GM12878 (cell line): Measurements from ENCODE around the gene TRMO. TPM values are rescaled to one million over a fixed set of nuclear protein-coding genes. Genes with fewer than 3 reads are reported as not detected.

Experiments
- ATAC-seq: fragments of 200-7000 bp; cut with Tn5 transposase; 3 replicates; pipeline ENCODE4 v1.9.1; 2020; ENCODE audit warnings: mild to moderate bottlenecking, moderate library complexity
- BruUV-seq: library from RNA; stranded (reverse); fragments of 400-500 nt; replicated peaks from 2 replicates; lab custom pipeline; 2021; lab: Mats Ljungman, UMichigan
- CTCF ChIA-PET: fragments of 300-600 bp; sonication (Branson Sonifier 250); formaldehyde crosslinking; extraction: SDS; loops from one replicate; lab custom pipeline; 2021; ENCODE audit warnings: inconsistent platforms; lab: Yijun Ruan, JAX
- POLR2A ChIA-PET: fragments of 350-600 bp; formaldehyde crosslinking; extraction: SDS; loops from one replicate; lab custom pipeline; 2021; ENCODE audit warnings: inconsistent platforms; lab: Charles Lee
- RAD21 ChIA-PET: fragments of 300-600 bp; sonication (Branson Sonifier 250); formaldehyde crosslinking; loops from one replicate; lab custom pipeline; 2023; ENCODE audit warnings: antibody characterized with exemption; ENCODE audit not compliant: unreplicated experiment; lab: Charles Lee
- SMC1A ChIA-PET: fragments of 300-600 bp; sonication (Branson Sonifier 250); formaldehyde crosslinking; loops from one replicate; lab custom pipeline; 2023; ENCODE audit not compliant: unreplicated experiment, uncharacterized antibody; lab: Charles Lee
- DNase-seq: peaks from one replicate; pipeline ENCODE4 v3.0.0-alpha.2; 2011; ENCODE audit warnings: low read depth, low spot score
- FAIRE-seq: peaks from 3 replicates; lab custom pipeline; 2011; peaks lifted over from hg19 to GRCh38; lab: Jason Lieb, UNC
- H2AFZ ChIP-seq: 2 replicates; pipeline ENCODE4 v1.6.0; 2011; ENCODE audit warnings: low read depth, low read length, control low read depth; ENCODE audit not compliant: control insufficient read depth
- H3K27ac ChIP-seq: 2 replicates; pipeline ENCODE4 v1.5.1; 2011; ENCODE audit warnings: control low read depth; ENCODE audit not compliant: control insufficient read depth, insufficient read depth
- H3K27me3 ChIP-seq, 2 experiments: replicated peaks in 1 of 2; 2 replicates each; pipeline versions ENCODE4 v1.6.0 to v1.6.1; 2011; ENCODE audit warnings: low read length in 1 of 2; ENCODE audit not compliant: control insufficient read depth in 2 of 2, insufficient read depth in 2 of 2
- H3K36me3 ChIP-seq, 2 experiments: 2 replicates each; pipeline ENCODE4 v1.5.1; 2011; ENCODE audit warnings: low read length in 1 of 2; ENCODE audit not compliant: control insufficient read depth in 2 of 2, insufficient read depth in 2 of 2
- H3K4me1 ChIP-seq: 2 replicates; pipeline ENCODE4 v1.6.1; 2011; ENCODE audit warnings: mild to moderate bottlenecking, low read length, moderate library complexity, mixed read lengths; ENCODE audit not compliant: control insufficient read depth, insufficient read depth
- H3K4me2 ChIP-seq: 2 replicates; pipeline ENCODE4 v1.6.0; 2011; ENCODE audit warnings: control low read depth; ENCODE audit not compliant: control insufficient read depth, insufficient read depth
- H3K4me3 ChIP-seq: fragments of 200-600 bp; sonication (generic); 2 replicates; pipeline ENCODE4 v1.5.1; 2016
- H3K79me2 ChIP-seq: 2 replicates; pipeline ENCODE4 v1.6.0; 2011; ENCODE audit warnings: low read length; ENCODE audit not compliant: control insufficient read depth, insufficient read depth
- H3K9ac ChIP-seq: 2 replicates; pipeline ENCODE4 v1.8.0; 2011; ENCODE audit warnings: low read length, control low read depth, mixed read lengths; ENCODE audit not compliant: control insufficient read depth, insufficient read depth
- H3K9me3 ChIP-seq: replicated peaks from 3 replicates; pipeline ENCODE4 v1.5.1; 2011; ENCODE audit warnings: mild to moderate bottlenecking, low read length; ENCODE audit not compliant: control insufficient read depth, insufficient read depth
- H4K20me1 ChIP-seq: 2 replicates; pipeline ENCODE4 v1.6.0; 2011; ENCODE audit not compliant: control insufficient read depth, insufficient read depth
- BACH1 ChIP-seq: fragments of 450-650 bp; IDR thresholded peaks from 2 replicates; pipeline ENCODE4 v1.6.1; 2017; ENCODE audit warnings: mild to moderate bottlenecking, borderline replicate concordance
- CHD4 ChIP-seq: fragments of 200-600 bp; sonication (generic); IDR thresholded peaks from 2 replicates; pipeline ENCODE4 v1.6.1; 2016; ENCODE audit warnings: mild to moderate bottlenecking
- EED ChIP-seq: sonication (generic); IDR thresholded peaks from 2 replicates; pipeline ENCODE4 v1.6.1; 2016; ENCODE audit warnings: antibody characterized with exemption, low read depth
- FOXK2 ChIP-seq: fragments of 450-650 bp; IDR thresholded peaks from 2 replicates; pipeline ENCODE4 v1.6.1; 2017; ENCODE audit warnings: mild to moderate bottlenecking, moderate library complexity
- FOXM1 ChIP-seq: IDR thresholded peaks from 2 replicates; pipeline ENCODE4 v1.6.1; 2012; ENCODE audit warnings: low read depth, mild to moderate bottlenecking, inconsistent platforms, low read length, moderate library complexity
- HDGF ChIP-seq: fragments of 450-650 bp; IDR thresholded peaks from 2 replicates; pipeline ENCODE4 v1.6.1; 2016; ENCODE audit warnings: antibody characterized with exemption
- IKZF1 ChIP-seq: fragments of 450-650 bp; conservative IDR thresholded peaks from 2 replicates; pipeline ENCODE4 v1.6.1; 2017; ENCODE audit warnings: antibody characterized with exemption, mild to moderate bottlenecking
- KLF5 ChIP-seq: fragments of 450-650 bp; IDR thresholded peaks from 2 replicates; pipeline ENCODE4 v1.6.1; 2014; ENCODE audit warnings: mild to moderate bottlenecking; ENCODE audit not compliant: partially characterized antibody
- MLLT1 ChIP-seq: fragments of 450-650 bp; IDR thresholded peaks from 2 replicates; pipeline ENCODE4 v1.6.1; 2016; ENCODE audit warnings: mild to moderate bottlenecking
- MYB ChIP-seq: fragments of 150-350 bp; IDR thresholded peaks from 2 replicates; pipeline ENCODE4 v1.6.1; 2014; ENCODE audit warnings: mild to moderate bottlenecking, low read depth, low read length, borderline replicate concordance
- NFXL1 ChIP-seq: fragments of 450-650 bp; IDR thresholded peaks from 2 replicates; pipeline ENCODE4 v1.6.1; 2017; ENCODE audit warnings: antibody characterized with exemption, mild to moderate bottlenecking, borderline replicate concordance
- NFYA ChIP-seq: IDR thresholded peaks from 2 replicates; pipeline ENCODE4 v1.6.1; 2011; ENCODE audit warnings: low read depth, mild to moderate bottlenecking, low read length, improper control_type of control experiment, borderline replicate concordance
- PAX8 ChIP-seq: fragments of 450-650 bp; IDR thresholded peaks from 2 replicates; pipeline ENCODE4 v1.6.1; 2017; ENCODE audit warnings: mild to moderate bottlenecking, moderate library complexity
- RELA ChIP-seq: fragments of 450-650 bp; IDR thresholded peaks from 2 replicates; pipeline ENCODE4 v1.8.0; 2014; ENCODE audit warnings: borderline replicate concordance; ENCODE audit not compliant: partially characterized antibody
- RFX5 ChIP-seq: IDR thresholded peaks from 2 replicates; pipeline ENCODE4 v1.6.1; 2011; ENCODE audit warnings: low read depth, low read length, improper control_type of control experiment
- STAT1 ChIP-seq: fragments of 450-650 bp; conservative IDR thresholded peaks from 2 replicates; pipeline ENCODE4 v1.6.1; 2014; ENCODE audit warnings: antibody characterized with exemption, mild to moderate bottlenecking
- SUZ12 ChIP-seq: fragments of 200-600 bp; sonication (generic); IDR thresholded peaks from one replicate; pipeline ENCODE4 v1.6.1; 2018; ENCODE audit warnings: antibody characterized with exemption, mild to moderate bottlenecking; ENCODE audit not compliant: unreplicated experiment
- WGBS: methylation state at CpG from one replicate; pipeline ENCODE4 v1.1.6; 2016; ENCODE audit warnings: low lambda C conversion rate; ENCODE audit not compliant: insufficient replicate concordance, insufficient coverage; ENCODE audit errors: missing lambda C conversion rate; 5-methylcytosine and 5-hydroxymethylcytosine counted together
- in situ Hi-C: fragments of 300-500 bp; cut with MboI; formaldehyde crosslinking; loops from 9 replicates; pipeline ENCODE4 v1.14.3; 2018; ENCODE audit warnings: mixed read lengths
- intact Hi-C: fragments of 100-400 bp; cut with micrococcal nuclease; formaldehyde crosslinking; loops from one replicate; pipeline ENCODE4 v1.14.2; 2022; ENCODE audit not compliant: unreplicated experiment
- polyA plus RNA-seq, 11 experiments: library from polyadenylated mRNA; depleted of rRNA in 4 of 11; unstranded in 6 of 11; stranded (reverse) in 5 of 11; fragments of >200 nt; fragmentation: Nextera tagmentation in 4 of 11; fragmentation: Illumina TruSeq in 1 of 11; extraction: Ambion mirVana in 4 of 11; extraction: Trizol in 1 of 11; gene quantifications; 1 replicate in 1 of 11; 2 replicates in 10 of 11; pipeline versions ENCODE4 v1.2.1 to v1.2.3, GENCODE V29; 2011 to 2016; ENCODE audit warnings: inconsistent platforms in 2 of 11, missing spikeins in 2 of 11, low read depth in 1 of 11
- total RNA-seq, 4 experiments: library from RNA; depleted of rRNA in 3 of 4; stranded (reverse); fragments of >200 nt in 3 of 4; fragmentation: Illumina TruSeq in 1 of 4; extraction: Trizol in 1 of 4; gene quantifications; 2 replicates each; pipeline versions ENCODE4 v1.2.1 to v1.2.3, GENCODE V29; 2013 to 2021
- TF ChIP-seq, protein P1 (sequence below): IDR thresholded peaks from 2 replicates; pipeline ENCODE4 v1.6.1; 2012; ENCODE audit warnings: low read depth, low read length, improper control_type of control experiment

TRMO gene
- total and polyA plus RNA-seq, 10 of the 15 experiments (the other 5 are each of a cell fraction or from before 2014, with no cell fraction given) = 5.8 to 23.6 (median 15.3) TPM

DNA sequence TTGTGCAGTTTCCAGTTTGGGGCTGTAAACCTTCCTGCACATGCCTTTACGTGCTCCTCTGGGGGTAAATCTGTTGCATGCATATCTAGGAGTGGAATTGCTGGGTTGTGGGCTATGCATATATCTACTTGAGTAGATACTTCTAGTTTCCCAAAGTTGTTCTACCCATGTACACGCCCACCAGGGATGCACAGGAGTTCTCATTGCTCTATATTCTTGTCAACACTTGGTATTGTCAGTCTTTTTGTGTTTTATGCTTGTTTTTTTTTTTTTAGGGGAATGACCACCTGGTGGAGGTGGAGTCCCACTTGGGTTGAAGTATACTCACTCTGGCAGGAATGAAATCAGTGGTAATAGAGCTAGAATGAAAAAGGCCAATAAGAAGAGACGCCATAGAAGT is 46.2 kb downstream of the TRMO start:
- Histone ChIP-seq H3K79me2 (no peaks in the 10 kb centered on the region), H3K4me1 (no peaks in the 10 kb centered on the region), H3K4me3 (no peak overlapping the region), H3K9ac (no peak overlapping the region), H2AFZ (no peak overlapping the region), H3K36me3 (no peaks in the 10 kb centered on the region), H3K27me3 (peaks cover 0 to under 1% of the 10 kb centered on the region in 2 experiments; a peak in 1 of 4 replicates), H3K4me2 (no peak overlapping the region), H4K20me1 (no peaks in the 10 kb centered on the region), H3K9me3 (no peaks in the 10 kb centered on the region), H3K27ac (no peak overlapping the region)
- RAD21 ChIA-PET = no interaction called here
- in situ Hi-C loops = no loop called here
- WGBS = 40% methylated on average over 3 of the region's 3 CpGs
- FAIRE-seq (no peak), DNase-seq (no peak), ATAC-seq (no peak)
- no TSS peak for BruUV-seq
- POLR2A ChIA-PET = interaction anchor here (0.6 kb wide), 1 partner anchor 180 kb away, joined by 3 read pairs; the partner anchor contains the start of gene NANS
- CTCF ChIA-PET = interaction anchor here (1.6 kb wide), 1 partner anchor 14 kb away, joined by 3 read pairs; no protein-coding TSS in a partner anchor
- SMC1A ChIA-PET = no interaction called here
- intact Hi-C loops = no loop called here
- TF ChIP-seq KLF5 = no peak
- TF ChIP-seq FOXM1 = no peak
- TF ChIP-seq CHD4 = no peak
- TF ChIP-seq SUZ12 = no peak
- no peak for TF ChIP-seq EED
- no peak for TF ChIP-seq NFYA
- no peak for TF ChIP-seq MLLT1
- TF ChIP-seq FOXK2 = no peak
- no peak for TF ChIP-seq HDGF
- TF ChIP-seq STAT1 = no peak
- no peak for TF ChIP-seq MYB
- TF ChIP-seq NFXL1 = no peak
- TF ChIP-seq, protein P1, sequence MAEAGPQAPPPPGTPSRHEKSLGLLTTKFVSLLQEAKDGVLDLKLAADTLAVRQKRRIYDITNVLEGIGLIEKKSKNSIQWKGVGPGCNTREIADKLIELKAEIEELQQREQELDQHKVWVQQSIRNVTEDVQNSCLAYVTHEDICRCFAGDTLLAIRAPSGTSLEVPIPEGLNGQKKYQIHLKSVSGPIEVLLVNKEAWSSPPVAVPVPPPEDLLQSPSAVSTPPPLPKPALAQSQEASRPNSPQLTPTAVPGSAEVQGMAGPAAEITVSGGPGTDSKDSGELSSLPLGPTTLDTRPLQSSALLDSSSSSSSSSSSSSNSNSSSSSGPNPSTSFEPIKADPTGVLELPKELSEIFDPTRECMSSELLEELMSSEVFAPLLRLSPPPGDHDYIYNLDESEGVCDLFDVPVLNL = no peak
- no peak for TF ChIP-seq RFX5
- TF ChIP-seq IKZF1 = no peak
- TF ChIP-seq PAX8 = no peak
- TF ChIP-seq RELA = no peak
- TF ChIP-seq BACH1 = no peak
